PFSK-1 (cell line): ENCODE data around the gene KRTAP5-7. TPM values are rescaled to one million over a fixed set of nuclear protein-coding genes. Genes with fewer than 3 reads are reported as not detected.
"Not testable (repeated sequence)": the region's sequence is repeated elsewhere in the genome, so short reads cannot be mapped to it uniquely, and the experiment has no call there.

ENCODE experiments used
- FOXP2 ChIP-seq: optimal IDR thresholded peaks from 2 replicates; pipeline ENCODE3; 2011; ENCODE audit warnings: borderline replicate concordance, control low read depth, inconsistent platforms; ENCODE audit not compliant: insufficient read depth; ENCODE audit errors: extremely low read length, extremely low read depth
- POLR2AphosphoS5 ChIP-seq: IDR thresholded peaks from 2 replicates; pipeline ENCODE4 v1.6.1; 2012; ENCODE audit warnings: low read depth, mild to moderate bottlenecking, control low read depth, low read length, moderate library complexity
- SIN3A ChIP-seq: IDR thresholded peaks from 2 replicates; pipeline ENCODE4 v1.6.1; 2012; ENCODE audit warnings: mild to moderate bottlenecking, low read length, moderate library complexity, borderline replicate concordance; ENCODE audit not compliant: insufficient read depth
- TAF1 ChIP-seq: IDR thresholded peaks from 2 replicates; pipeline ENCODE4 v1.6.1; 2012; ENCODE audit warnings: low read length, control low read depth, borderline replicate concordance; ENCODE audit not compliant: insufficient read depth
- polyA plus RNA-seq: library from polyadenylated mRNA; unstranded; fragments of >200 nt; gene quantifications from one replicate; pipeline ENCODE4 v1.2.1, GENCODE V29; 2012; ENCODE audit warnings: low read depth, missing spikeins; ENCODE audit not compliant: insufficient read length
- TF ChIP-seq, protein P1 (sequence below), 2 experiments: IDR thresholded peaks; 2 replicates each; pipeline versions ENCODE4 v1.6.1 to v1.8.0; 2011 to 2012; ENCODE audit warnings: low read depth in 2 of 2, low read length in 2 of 2, control low read depth in 1 of 2, inconsistent platforms in 1 of 2, mild to moderate bottlenecking in 1 of 2, moderate library complexity in 1 of 2; ENCODE audit not compliant: insufficient read depth in 1 of 2

KRTAP5-7 gene
- not detected for polyA plus RNA-seq

DNA sequence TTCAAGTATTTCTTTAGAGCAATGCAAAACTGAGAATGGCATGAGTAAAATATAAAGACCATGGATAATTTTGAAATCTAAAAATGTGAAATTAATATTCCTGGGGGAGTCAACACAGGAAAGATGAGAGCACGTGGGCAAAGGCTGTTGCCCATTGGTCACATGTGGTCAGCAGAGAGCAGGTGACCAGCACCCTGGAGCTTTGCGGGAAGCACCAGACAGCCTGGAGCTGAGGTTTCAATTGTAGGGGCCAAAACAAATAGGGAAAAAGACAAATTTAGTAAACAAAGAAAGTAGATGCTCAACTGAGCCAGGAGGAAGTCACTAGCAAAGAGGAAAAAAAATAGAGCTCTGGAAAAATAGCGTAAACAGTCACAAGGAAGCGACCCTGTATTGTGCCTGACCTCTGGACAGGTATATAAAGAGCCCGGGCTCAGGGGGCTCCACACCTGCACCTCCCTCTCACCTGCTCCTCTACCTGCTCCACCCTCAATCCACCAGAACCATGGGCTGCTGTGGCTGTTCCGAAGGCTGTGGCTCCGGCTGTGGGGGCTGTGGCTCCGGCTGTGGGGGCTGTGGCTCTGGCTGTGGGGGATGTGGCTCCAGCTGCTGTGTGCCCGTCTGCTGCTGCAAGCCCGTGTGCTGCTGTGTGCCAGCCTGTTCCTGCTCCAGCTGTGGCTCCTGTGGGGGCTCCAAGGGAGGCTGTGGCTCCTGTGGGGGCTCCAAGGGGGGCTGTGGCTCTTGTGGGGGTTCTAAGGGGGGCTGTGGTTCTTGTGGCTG lies at the start of gene KRTAP5-7:
TSS of gene KRTAP5-7 (plus strand) at position 472 of the 780 bp plus-strand sequence. CDS start at position 506, 34 bp downstream.
- TF ChIP-seq FOXP2, SIN3A: not testable (repeated sequence)
- TF ChIP-seq, protein P1, sequence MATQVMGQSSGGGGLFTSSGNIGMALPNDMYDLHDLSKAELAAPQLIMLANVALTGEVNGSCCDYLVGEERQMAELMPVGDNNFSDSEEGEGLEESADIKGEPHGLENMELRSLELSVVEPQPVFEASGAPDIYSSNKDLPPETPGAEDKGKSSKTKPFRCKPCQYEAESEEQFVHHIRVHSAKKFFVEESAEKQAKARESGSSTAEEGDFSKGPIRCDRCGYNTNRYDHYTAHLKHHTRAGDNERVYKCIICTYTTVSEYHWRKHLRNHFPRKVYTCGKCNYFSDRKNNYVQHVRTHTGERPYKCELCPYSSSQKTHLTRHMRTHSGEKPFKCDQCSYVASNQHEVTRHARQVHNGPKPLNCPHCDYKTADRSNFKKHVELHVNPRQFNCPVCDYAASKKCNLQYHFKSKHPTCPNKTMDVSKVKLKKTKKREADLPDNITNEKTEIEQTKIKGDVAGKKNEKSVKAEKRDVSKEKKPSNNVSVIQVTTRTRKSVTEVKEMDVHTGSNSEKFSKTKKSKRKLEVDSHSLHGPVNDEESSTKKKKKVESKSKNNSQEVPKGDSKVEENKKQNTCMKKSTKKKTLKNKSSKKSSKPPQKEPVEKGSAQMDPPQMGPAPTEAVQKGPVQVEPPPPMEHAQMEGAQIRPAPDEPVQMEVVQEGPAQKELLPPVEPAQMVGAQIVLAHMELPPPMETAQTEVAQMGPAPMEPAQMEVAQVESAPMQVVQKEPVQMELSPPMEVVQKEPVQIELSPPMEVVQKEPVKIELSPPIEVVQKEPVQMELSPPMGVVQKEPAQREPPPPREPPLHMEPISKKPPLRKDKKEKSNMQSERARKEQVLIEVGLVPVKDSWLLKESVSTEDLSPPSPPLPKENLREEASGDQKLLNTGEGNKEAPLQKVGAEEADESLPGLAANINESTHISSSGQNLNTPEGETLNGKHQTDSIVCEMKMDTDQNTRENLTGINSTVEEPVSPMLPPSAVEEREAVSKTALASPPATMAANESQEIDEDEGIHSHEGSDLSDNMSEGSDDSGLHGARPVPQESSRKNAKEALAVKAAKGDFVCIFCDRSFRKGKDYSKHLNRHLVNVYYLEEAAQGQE (IDR thresholded peaks at IDR 0.05; ENCODE audit: insufficient read depth in 1 of 2, low read depth in 2 of 2, low read length in 2 of 2) = not testable (repeated sequence)

DNA sequence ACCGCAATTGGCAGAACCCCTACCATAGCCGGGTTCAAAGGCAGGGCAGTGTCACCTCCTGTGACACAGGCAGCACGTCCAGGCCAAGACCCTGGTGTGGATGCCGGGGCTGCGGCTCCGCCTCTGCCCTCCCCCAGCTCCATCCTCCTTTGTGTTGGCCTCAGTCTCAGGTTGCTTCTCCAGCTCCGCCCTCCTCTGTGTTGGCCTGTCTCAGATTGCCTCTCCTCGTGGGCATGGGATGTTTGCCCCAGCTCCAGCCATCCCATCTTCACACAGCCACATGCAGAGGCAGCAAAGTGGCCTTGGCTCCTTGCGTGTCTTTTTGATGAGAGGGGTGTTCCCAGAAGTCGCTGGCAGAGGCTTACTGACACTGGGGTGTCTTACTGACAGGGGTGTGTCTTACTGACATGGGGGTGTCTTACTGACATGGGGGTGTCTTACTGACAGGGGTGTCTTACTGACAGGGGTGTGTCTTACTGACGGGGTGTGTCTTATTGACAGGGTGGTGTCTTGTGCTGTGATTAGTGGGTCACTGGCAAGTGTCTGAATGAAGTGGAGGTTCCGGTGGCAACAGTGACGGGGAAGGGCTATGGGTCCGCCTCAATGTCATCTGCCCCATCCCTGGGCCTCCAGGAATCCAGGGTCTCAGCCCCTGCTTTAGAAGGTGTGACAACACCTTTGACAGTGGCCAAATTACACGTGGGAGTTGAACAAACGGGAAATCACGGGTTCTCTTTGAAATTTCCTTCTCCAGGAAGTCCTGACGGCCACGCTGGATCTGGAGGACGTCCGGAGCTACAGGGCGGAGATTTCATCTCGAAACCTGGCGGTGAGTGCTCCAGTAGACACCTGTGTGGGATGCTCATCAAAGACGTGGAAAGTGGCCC lies 49.2 kb upstream of the KRTAP5-7 start:
- no peak for TF ChIP-seq FOXP2
- TF ChIP-seq POLR2AphosphoS5 = no peak
- no peak for TF ChIP-seq SIN3A
- no peak for TF ChIP-seq TAF1
- TF ChIP-seq, protein P1 (IDR thresholded peaks at IDR 0.05; ENCODE audit: insufficient read depth in 1 of 2, low read depth in 2 of 2, low read length in 2 of 2) = no peak

DNA sequence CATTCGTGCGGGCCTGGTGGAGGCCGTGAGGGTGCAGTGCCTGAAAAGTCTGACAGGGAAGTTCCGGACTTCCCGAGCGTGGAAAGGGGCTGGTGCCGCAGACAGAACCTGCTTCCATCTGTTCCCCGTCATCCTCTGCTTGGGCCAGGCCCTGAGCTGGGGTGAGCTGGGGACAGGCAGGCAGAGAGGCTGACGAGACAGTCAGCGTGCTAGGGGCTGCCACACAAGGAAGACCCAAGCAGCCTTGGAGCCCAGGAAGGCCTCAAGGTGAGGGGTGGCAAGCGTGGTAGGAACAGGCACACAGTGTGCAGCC lies 48.6 kb upstream of the KRTAP5-7 start:
- TF ChIP-seq POLR2AphosphoS5 = no peak
- no peak for TF ChIP-seq SIN3A
- TF ChIP-seq, protein P1 (IDR thresholded peaks at IDR 0.05; ENCODE audit: insufficient read depth in 1 of 2, low read depth in 2 of 2, low read length in 2 of 2) = no peak
- no peak for TF ChIP-seq FOXP2
- TF ChIP-seq TAF1 = no peak

DNA sequence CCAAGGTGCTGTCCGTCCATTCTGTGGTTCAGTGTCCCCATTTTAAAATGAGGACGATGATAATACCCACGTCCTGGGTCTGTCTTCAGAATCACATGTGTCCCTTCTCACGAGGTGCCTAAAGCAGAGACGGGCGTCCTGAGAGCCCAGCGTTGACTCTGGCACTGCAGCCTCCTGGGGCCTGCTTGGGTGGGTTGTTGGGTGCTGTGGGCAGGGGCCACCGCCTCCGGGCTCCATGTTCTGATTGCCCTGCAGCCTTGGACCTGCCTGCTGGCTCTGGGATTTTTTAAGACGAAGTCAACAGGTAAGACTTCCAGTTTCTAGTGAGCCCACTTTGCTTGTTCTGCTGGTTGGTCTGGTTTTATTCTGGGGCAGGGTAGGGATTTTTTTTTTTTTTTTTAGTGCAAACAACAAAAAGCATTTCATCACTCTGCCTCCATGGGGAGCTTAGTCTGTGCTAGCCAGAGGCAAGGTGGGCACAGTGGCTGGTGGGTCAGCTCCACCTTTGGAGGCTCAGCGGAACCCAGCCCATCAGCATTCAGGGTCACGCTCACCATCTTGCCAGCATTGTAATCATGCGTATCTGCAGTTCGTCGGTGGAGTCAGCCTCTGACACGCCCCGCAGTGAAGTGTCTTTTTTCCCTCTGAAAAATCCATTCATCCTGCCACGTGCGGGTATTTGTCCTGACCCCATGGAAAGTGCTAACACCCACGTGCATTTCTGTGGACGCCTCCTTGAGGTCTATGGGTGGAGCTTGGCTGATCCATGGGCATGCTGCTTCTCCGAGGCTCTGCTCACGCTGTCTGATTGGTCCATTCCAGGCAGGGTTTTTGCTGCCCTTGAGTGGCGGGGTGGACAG lies 45.7 kb upstream of the KRTAP5-7 start:
- TF ChIP-seq, protein P1 (IDR thresholded peaks at IDR 0.05; ENCODE audit: insufficient read depth in 1 of 2, low read depth in 2 of 2, low read length in 2 of 2) = no peak
- TF ChIP-seq TAF1 = no peak
- TF ChIP-seq SIN3A = no peak
- no peak for TF ChIP-seq POLR2AphosphoS5
- no peak for TF ChIP-seq FOXP2
